ENCODE data around the gene OR2Z1. TPM values are rescaled to one million over a fixed set of nuclear protein-coding genes. Genes with fewer than 3 reads are reported as not detected.

OR2Z1 gene
- total RNA-seq, 1 experiment from 2014 or later = not detected

Other genes starting within 250 kb of the OR2Z1 start
- 1.3 TPM for gene PRAM1, start 219.0 kb upstream of the OR2Z1 start, total RNA-seq (2021; ENCODE audit: unreplicated experiment)
- 31.9 TPM for gene ZNF414, start 207.5 kb upstream of the OR2Z1 start, total RNA-seq (2021; ENCODE audit: unreplicated experiment)
- 0.39 TPM for gene MYO1F, start 144.2 kb upstream of the OR2Z1 start, total RNA-seq (2021; ENCODE audit: unreplicated experiment)
- 10.2 TPM for gene ADAMTS10, start 110.9 kb upstream of the OR2Z1 start, total RNA-seq (2021; ENCODE audit: unreplicated experiment)
- not detected for gene NFILZ, start 91.0 kb upstream of the OR2Z1 start, total RNA-seq (2021; ENCODE audit: unreplicated experiment)
- not detected for gene ACTL9, start 22.8 kb upstream of the OR2Z1 start, total RNA-seq (2021; ENCODE audit: unreplicated experiment)
- 34.2 TPM for gene ZNF558, start 110.7 kb downstream of the OR2Z1 start, total RNA-seq (2021; ENCODE audit: unreplicated experiment)
- not detected for gene MBD3L1, start 110.7 kb downstream of the OR2Z1 start, total RNA-seq (2021; ENCODE audit: unreplicated experiment)

Data from HCT116 (cell line).